T-helper 9 cell (primary cell): ENCODE results near the gene TAL1.
"Not testable (repeated sequence)": the region's sequence is repeated elsewhere in the genome, so short reads cannot be mapped to it uniquely, and the experiment has no call there.

Source experiments
- DNase-seq: peaks from one replicate; pipeline ENCODE4 v3.0.0-alpha.2; 2020

TAL1 gene

DNA sequence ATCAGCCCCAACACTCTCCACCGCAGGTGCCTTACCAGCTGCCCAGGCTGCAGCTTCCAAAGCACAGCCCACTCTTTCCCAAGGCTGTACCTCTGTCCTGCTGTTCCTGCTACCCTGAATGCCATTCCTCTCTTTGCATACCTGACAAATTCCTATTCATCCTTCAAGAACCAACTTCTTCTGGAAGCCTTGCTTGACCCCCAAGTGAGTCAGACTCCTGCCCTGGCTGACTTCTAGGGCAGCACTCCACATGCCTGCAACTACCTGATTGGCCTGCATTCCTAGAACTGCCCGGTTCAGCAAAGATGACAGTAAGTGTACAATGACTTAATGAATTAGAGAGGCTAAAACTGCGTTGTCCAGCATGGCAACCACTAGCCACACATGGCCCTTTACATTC is 21.4 kb downstream of the TAL1 start:
- no peak for DNase-seq

- no peak for DNase-seq
Measured at GRCh38 chr1:47209725-47210325, 22.2 kb downstream of the TAL1 start.

- DNase-seq = no peak
Measured at GRCh38 chr1:47209091-47209490, 22.9 kb downstream of the TAL1 start.

- no peak for DNase-seq
Measured at GRCh38 chr1:47208374-47208850, 23.6 kb downstream of the TAL1 start.

- no peak for DNase-seq
Measured at GRCh38 chr1:47207803-47208373, 24.1 kb downstream of the TAL1 start.

GRCh38 chr1:47205918-47206317 is 26.1 kb downstream of the TAL1 start:
- no peak for DNase-seq

GRCh38 chr1:47203504-47203903 is 28.5 kb downstream of the TAL1 start:
- not testable (repeated sequence) for DNase-seq

DNA sequence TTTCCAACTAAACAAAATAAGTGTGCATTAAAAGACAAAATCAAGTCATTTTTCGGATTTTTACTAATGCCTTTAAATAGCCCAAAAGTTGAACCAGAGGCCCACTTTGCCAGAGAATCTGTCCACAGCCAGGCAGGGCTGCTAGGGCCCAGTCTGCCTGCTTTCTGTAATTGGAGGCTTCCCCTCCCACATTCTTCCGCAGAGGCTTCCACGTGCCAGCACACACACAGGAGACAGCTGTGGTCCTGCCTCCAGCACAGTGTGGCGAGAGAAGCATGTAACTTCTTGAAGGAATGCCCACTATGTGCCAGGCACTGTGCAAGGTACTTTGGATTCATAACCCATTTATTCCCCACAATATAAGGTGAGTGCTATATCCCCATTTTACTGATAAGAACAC is 30.8 kb downstream of the TAL1 start:
- DNase-seq = no peak

GRCh38 chr1:47198214-47198613 is 33.8 kb downstream of the TAL1 start:
- no peak for DNase-seq

DNA sequence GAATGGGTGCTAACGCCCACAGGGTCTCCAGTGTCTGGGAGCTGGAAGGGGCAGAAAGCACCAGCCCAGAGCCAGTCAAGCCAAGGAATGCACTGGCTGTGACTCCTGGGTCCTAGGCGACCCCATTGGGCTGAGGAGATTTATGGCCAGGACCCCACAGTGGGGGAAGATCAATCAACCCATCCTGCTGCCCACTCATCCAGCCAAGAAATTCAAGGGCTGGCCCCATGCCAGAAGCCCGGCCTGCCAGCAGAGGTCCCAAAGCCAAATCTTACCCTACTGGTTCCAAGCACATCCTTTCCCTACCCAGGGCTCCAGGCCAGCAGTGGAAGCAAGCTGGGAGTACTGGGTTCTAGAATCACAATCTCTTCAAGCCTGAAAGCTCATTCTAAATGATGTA is 35.4 kb downstream of the TAL1 start:
- no peak for DNase-seq

- DNase-seq = not testable (repeated sequence)
Measured at GRCh38 chr1:47195981-47196380, 36.0 kb downstream of the TAL1 start.

GRCh38 chr1:47194311-47194710 is 37.7 kb downstream of the TAL1 start:
- DNase-seq = no peak

DNA sequence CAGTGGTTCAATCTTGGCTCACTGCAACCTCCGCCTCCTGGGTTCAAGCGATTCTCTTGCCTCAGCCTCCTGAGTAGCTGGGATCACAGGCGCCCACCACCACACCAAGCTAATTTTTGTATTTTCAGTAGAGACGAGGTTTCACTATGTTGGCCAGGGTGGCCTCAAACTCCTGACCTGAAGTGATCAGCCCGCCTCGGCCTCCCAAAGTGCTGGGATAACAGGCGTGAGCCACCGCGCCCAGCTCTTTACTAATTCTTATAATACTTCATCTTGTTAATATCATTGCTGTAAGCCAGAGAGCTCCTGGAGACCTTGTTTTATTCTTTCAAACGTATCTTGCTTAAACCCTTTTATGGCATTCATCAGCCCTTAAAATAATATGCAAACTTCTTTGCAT is 38.5 kb downstream of the TAL1 start:
- not testable (repeated sequence) for DNase-seq

DNA sequence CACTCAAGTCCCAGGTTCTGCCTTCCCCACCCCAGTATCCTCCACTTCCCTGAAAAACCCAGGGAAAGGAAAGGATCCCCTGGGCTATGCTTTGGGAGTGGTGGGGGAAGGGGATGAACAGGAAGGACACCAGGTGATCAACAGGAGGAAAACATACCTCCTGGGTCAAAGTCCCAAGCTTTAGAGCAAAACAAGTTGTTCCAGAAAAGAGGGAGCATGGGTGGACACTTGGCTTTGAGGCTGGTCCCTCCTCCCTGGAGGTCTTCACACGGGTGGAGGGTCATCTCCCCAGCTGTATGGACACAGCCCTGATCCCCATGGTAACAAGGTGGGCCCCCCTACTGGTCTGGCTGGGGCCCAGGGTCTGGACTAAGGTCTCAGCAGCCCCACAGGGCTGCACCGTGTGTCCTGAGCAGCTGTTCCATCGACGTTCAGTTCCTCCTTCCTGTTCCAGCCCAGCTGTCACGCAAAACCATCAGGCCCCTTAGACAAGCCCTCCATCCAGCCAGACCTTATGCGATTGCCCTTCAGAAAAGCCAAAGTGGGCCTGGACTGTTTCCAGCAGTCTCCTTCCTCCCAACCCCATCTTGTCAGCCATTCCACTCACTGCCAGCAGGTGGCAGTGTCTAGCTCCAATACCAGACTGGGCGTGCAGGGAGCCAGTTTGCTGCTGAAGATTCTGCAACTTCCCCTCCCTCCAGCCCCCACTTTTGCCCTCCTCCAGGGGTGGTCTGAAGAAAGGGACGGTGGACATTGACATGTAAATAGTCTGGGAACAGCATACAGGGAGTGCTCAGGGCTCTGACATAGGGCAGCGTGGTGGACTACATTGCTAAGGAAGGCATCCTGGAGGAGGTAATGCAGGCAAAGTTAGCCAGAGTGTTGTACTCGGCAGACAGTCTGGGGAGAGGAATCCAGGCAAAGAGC is 39.3 kb downstream of the TAL1 start:
- peak; percentile 53 for DNase-seq

DNA sequence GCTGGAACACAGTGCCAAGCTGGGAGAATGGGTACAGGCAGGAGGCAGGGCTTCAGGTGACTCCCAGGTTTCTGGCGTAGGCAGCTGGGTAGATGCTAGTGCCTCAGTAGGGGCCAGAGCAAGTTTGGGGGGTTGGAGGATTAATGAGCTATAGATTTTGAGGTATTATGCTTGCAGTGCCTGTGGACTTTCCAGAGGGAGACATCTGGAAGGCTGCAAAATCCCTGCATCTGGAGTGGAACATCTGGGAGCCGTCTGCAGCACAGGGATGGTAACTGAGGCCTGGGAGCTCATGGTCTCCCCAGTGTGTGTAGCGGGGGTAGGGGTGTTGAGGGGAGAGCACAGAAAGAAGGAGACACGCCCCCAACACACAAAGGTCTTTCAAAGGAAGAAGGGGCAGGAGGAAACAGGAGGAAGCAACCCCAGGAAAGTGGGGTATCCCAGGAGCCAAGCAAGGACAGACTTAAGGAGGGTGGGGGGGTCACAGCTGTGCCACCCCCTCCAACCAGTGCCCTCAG is 40.0 kb downstream of the TAL1 start:
- DNase-seq = no peak

DNA sequence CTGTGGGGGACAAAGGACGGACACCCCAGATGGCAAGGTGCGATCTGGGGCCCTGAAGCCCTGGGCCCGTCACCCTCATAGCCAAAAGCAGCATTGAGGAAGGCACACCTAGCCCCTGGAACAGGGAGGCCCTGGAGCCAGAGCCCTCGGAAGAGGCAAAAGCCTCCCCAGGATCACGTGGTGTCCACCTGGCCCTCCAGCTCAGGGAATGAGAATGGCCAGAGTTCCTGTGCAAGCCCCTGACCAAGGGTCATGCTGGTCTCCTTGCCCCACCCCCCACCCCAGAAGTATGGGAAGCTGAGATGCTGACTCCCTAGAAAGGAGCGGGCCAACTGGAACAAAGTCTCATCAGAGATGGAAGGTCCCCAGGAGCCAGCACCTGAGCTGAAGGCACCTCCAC is 41.2 kb downstream of the TAL1 start:
- DNase-seq = no peak

DNA sequence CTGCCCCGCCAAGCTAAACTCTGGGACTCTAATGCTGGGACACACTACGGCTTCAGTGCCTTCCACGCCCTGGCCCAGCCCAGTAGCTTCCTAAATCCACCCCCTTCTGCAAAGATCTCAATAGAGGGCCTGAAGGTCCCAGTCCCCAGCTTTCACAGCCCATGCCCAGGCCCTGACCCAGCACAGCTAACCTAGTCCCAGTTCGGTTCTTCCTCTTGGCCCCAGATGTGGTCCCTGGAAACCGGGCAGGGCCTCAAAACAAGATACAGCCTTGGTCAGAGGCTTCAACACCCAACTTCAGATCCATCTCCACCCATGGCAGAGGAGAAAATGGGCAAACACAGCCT is 41.5 kb downstream of the TAL1 start:
- no peak for DNase-seq

GRCh38 chr1:47189844-47190508 is 42.0 kb downstream of the TAL1 start, which contains the start of gene PDZK1IP1:
Gene PDZK1IP1, minus strand, starts transcription at chr1:47190036. Its CDS starts 104 bp downstream, at chr1:47189932.
- DNase-seq = no peak

- DNase-seq = no peak
Measured at GRCh38 chr1:47188791-47189785, 42.9 kb downstream of the TAL1 start.

DNA sequence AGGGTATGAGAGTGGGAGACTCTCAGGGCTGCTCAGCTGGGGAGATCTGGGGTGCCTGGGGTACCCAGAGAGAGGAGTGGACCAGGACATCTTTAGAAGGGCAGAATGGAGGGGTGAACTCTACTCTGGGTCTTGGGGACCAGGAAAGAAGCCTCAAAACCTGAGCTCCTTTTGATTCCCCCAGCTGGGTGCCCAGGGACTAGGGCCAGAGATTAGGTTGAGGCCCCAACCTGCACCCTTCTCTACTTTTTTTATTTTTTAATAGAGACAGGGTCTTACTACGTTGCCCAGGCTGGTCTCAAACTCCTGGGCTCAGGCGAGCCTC is 44.1 kb downstream of the TAL1 start:
- DNase-seq = no peak

GRCh38 chr1:47187231-47187925 is 44.6 kb downstream of the TAL1 start:
- DNase-seq = no peak
